Testis (tissue), 3 donors: ENCODE results near the gene TSPAN14. TPM values are rescaled to one million over a fixed set of nuclear protein-coding genes. Genes with fewer than 3 reads are reported as not detected.
"Not testable (repeated sequence)": the region's sequence is repeated elsewhere in the genome, so short reads cannot be mapped to it uniquely, and the experiment has no call there.

Source experiments
- DNase-seq: peaks from one replicate; pipeline ENCODE4 v3.0.0-alpha.2; 2019
- H3K27ac ChIP-seq, 2 donors: fragments of 200-600 bp; sonication (generic); one replicate each; pipeline ENCODE4 v1.5.1; 2019
- H3K27me3 ChIP-seq: fragments of 200-600 bp; sonication (generic); one replicate; pipeline ENCODE4 v1.5.1; 2019
- H3K36me3 ChIP-seq: fragments of 200-600 bp; sonication (generic); one replicate; pipeline ENCODE4 v1.5.1; 2017; ENCODE audit warnings: low read depth; ENCODE audit errors: missing control alignments
- H3K4me1 ChIP-seq: fragments of 200-600 bp; sonication (generic); one replicate; pipeline ENCODE4 v1.5.1; 2019
- H3K4me3 ChIP-seq, 2 donors: fragments of 200-600 bp; sonication (generic); one replicate each; pipeline ENCODE4 v1.5.1; 2017 to 2019
- H3K9me3 ChIP-seq: fragments of 200-600 bp; sonication (generic); one replicate; pipeline ENCODE4 v1.5.1; 2017
- POLR2A ChIP-seq: fragments of 450-650 bp; IDR thresholded peaks from one replicate; pipeline ENCODE4 v1.6.1; 2017; ENCODE audit warnings: antibody characterized with exemption, mild to moderate bottlenecking, moderate library complexity
- WGBS, 2 donors: methylation state at CpG; one replicate each; pipeline ENCODE4 v1.1.5; 2018; 5-methylcytosine and 5-hydroxymethylcytosine counted together
- intact Hi-C: fragments of 100-400 bp; cut with DNase I; formaldehyde crosslinking; loops from one replicate; pipeline ENCODE4 v1.15.1; 2023; ENCODE audit warnings: low total_unique reads
- polyA plus RNA-seq: library from polyadenylated mRNA; stranded (reverse); fragments of 350-450 nt; fragmentation: Illumina TruSeq; extraction: RNeasy Lipid Tissue Mini Kit (QIAGEN cat#74804); gene quantifications from one replicate; pipeline ENCODE4 v1.2.3, GENCODE V29; 2014; ENCODE audit warnings: low read depth, low replicate concordance; ENCODE audit not compliant: insufficient read depth
- total RNA-seq, 2 donors: library from RNA; depleted of rRNA; stranded (reverse); fragments of >200 nt; gene quantifications; one replicate each; pipeline ENCODE4 v1.2.3, GENCODE V29; 2016
- TF ChIP-seq, protein P1 (sequence below), 3 experiments: fragments of 450-650 bp in 2 of 3; fragments of 200-600 bp in 1 of 3; sonication (generic) in 1 of 3; IDR thresholded peaks; one replicate each; pipeline ENCODE4 v1.5.1; 2016 to 2019; ENCODE audit warnings: antibody characterized with exemption in 3 of 3, mild to moderate bottlenecking in 2 of 3, moderate library complexity in 1 of 3

The TSPAN14 gene
- total and polyA plus RNA-seq, 3 donors from 2014 or later, result 59.1 to 64.6 (median 61.4) TPM

GRCh38 chr10:80476685-80477084, 22.6 kb downstream of the TSPAN14 start:
- Histone ChIP-seq H3K27ac (peak overlapping the region in 1 of 2 donors; percentile 11), H3K36me3 (no peaks in the 10 kb centered on the region), H3K9me3 (no peaks in the 10 kb centered on the region), H3K4me3 (no peak overlapping the region), H3K27me3 (no peaks in the 10 kb centered on the region), H3K4me1 (peaks cover 29% of the 10 kb centered on the region)
- intact Hi-C loops, result no loop called here
- no peak for DNase-seq
- TF ChIP-seq, protein P1, sequence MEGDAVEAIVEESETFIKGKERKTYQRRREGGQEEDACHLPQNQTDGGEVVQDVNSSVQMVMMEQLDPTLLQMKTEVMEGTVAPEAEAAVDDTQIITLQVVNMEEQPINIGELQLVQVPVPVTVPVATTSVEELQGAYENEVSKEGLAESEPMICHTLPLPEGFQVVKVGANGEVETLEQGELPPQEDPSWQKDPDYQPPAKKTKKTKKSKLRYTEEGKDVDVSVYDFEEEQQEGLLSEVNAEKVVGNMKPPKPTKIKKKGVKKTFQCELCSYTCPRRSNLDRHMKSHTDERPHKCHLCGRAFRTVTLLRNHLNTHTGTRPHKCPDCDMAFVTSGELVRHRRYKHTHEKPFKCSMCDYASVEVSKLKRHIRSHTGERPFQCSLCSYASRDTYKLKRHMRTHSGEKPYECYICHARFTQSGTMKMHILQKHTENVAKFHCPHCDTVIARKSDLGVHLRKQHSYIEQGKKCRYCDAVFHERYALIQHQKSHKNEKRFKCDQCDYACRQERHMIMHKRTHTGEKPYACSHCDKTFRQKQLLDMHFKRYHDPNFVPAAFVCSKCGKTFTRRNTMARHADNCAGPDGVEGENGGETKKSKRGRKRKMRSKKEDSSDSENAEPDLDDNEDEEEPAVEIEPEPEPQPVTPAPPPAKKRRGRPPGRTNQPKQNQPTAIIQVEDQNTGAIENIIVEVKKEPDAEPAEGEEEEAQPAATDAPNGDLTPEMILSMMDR (IDR thresholded peaks at IDR 0.05), result no peak
- TF ChIP-seq POLR2A, result no peak
- 67 to 73% methylated on average over 1 of the region's 1 CpG for WGBS, 2 donors

DNA sequence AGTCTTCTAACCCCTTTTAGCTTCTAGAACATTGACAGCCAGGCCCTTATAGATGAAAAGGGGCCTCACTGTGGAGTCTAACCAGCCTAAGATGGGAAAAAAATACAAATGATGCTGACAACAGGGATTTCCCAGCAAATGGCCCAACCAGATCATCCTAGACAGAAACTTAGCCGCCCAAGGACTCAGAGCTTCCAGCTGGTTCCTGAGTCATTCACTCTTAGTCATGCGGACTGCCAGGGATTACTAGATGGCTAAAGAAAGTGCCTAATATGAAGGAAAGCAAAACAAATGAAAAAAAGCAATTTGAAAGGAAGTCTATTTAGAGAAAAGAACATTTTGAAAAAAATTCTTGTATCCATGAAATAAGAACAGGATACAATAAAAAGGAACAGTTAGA, 23.7 kb downstream of the TSPAN14 start:
- Histone ChIP-seq H3K27me3 (no peaks in the 10 kb centered on the region), H3K9me3 (no peaks in the 10 kb centered on the region), H3K4me1 (peaks cover 23% of the 10 kb centered on the region), H3K4me3 (no peak overlapping the region), H3K36me3 (no peaks in the 10 kb centered on the region), H3K27ac (no peak overlapping the region)
- no peak for TF ChIP-seq POLR2A
- TF ChIP-seq, protein P1 (IDR thresholded peaks at IDR 0.05), result no peak
- intact Hi-C loops, result no loop called here
- 85 to 97% methylated on average over 2 of the region's 2 CpGs for WGBS, 2 donors
- no peak for DNase-seq

GRCh38 chr10:80480373-80480772, 26.3 kb downstream of the TSPAN14 start:
- WGBS, 2 donors, result 94 to 98% methylated on average over 6 of the region's 6 CpGs
- H3K27me3 ChIP-seq, H3K36me3 ChIP-seq, intact Hi-C loops, DNase-seq, H3K27ac ChIP-seq, H3K4me3 ChIP-seq, H3K9me3 ChIP-seq: not testable (repeated sequence)
- H3K4me1 ChIP-seq, result peaks cover 27% of the 10 kb centered on the region

GRCh38 chr10:80480852-80481251, 26.7 kb downstream of the TSPAN14 start:
- Histone ChIP-seq H3K36me3 (no peaks in the 10 kb centered on the region), H3K27me3 (no peaks in the 10 kb centered on the region), H3K4me3 (no peak overlapping the region), H3K9me3 (no peaks in the 10 kb centered on the region), H3K4me1 (peaks cover 27% of the 10 kb centered on the region), H3K27ac (no peak overlapping the region)
- WGBS, 2 donors, result 91 to 94% methylated on average over 5 of the region's 5 CpGs
- intact Hi-C loops, result no loop called here
- DNase-seq, result no peak
- TF ChIP-seq, protein P1 (IDR thresholded peaks at IDR 0.05), result no peak
- no peak for TF ChIP-seq POLR2A

DNA sequence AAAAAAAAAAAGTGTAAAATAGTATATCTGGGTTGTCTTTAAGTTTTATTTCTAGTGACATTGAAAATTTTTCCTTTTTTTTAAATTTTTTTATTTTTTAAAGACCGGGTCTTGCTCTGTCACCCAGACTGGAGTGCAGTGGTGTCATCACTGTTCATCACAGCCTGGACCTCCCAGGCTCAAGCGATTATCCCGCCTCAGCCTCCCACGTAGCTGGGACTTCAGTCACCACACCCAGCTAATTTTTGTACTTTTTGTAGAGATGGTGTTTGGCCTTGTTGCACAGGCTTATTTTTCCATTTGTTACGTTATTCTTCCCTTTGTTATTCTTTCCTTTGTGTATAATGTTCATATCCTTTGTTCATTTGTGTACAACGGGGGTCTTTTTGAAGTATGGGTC, 30.1 kb downstream of the TSPAN14 start:
- WGBS, 2 donors, result 48 to 53% methylated on average over 6 of the region's 6 CpGs
- Histone ChIP-seq H3K4me3 (no peak overlapping the region), H3K4me1 (peaks cover 49% of the 10 kb centered on the region), H3K27ac (no peak overlapping the region), H3K36me3 (no peaks in the 10 kb centered on the region), H3K27me3 (no peaks in the 10 kb centered on the region), H3K9me3 (no peaks in the 10 kb centered on the region)
- no peak for DNase-seq
- no peak for TF ChIP-seq POLR2A
- TF ChIP-seq, protein P1 (IDR thresholded peaks at IDR 0.05), result no peak
- intact Hi-C loops, result no loop called here
